CD14-positive monocyte (primary cell): ENCODE measurements around the gene ST3GAL4. TPM values are rescaled to one million over a fixed set of nuclear protein-coding genes. Genes with fewer than 3 reads are reported as not detected.
A peak's percentile ranks its signal among the peaks of the same experiment; 100 is the strongest.

Experiments
- DNase-seq, 3 donors: peaks; one replicate each; pipeline ENCODE4 v3.0.0-alpha.2; 2011 to 2022
- H2AFZ ChIP-seq: 2 replicates; pipeline ENCODE4 v1.6.0; 2012; ENCODE audit warnings: mild to moderate bottlenecking, low read depth, low read length, inconsistent platforms; ENCODE audit not compliant: insufficient read depth, poor library complexity, severe bottlenecking
- H3K27ac ChIP-seq, 2 donors: 1 replicate in 1 of 2; 2 replicates in 1 of 2; pipeline ENCODE4 v1.5.1; 2012 to 2013; ENCODE audit warnings: low read length in 2 of 2, control low read depth in 1 of 2, inconsistent platforms in 1 of 2, low read depth in 1 of 2, mild to moderate bottlenecking in 1 of 2
- H3K27me3 ChIP-seq, 2 donors: one replicate each; pipeline versions ENCODE4 v1.6.0 to v1.6.1; 2011 to 2013; ENCODE audit warnings: low read length in 2 of 2; ENCODE audit not compliant: control insufficient read depth in 2 of 2, insufficient read depth in 2 of 2
- H3K36me3 ChIP-seq, 2 donors: replicated peaks in 1 of 2; 1 replicate in 1 of 2; 2 replicates in 1 of 2; pipeline versions ENCODE4 v1.5.1 to v1.6.1; 2012 to 2013; ENCODE audit warnings: low read length in 2 of 2, control low read depth in 1 of 2, inconsistent platforms in 1 of 2, mild to moderate bottlenecking in 1 of 2; ENCODE audit not compliant: insufficient read depth in 2 of 2, control insufficient read depth in 1 of 2
- H3K4me1 ChIP-seq, 2 donors: 1 replicate in 1 of 2; 2 replicates in 1 of 2; pipeline versions ENCODE4 v1.5.1 to v1.6.1; 2012 to 2013; ENCODE audit warnings: low read length in 2 of 2, control low read depth in 1 of 2, inconsistent platforms in 1 of 2, mild to moderate bottlenecking in 1 of 2, moderate library complexity in 1 of 2; ENCODE audit not compliant: insufficient read depth in 2 of 2, control insufficient read depth in 1 of 2
- H3K4me2 ChIP-seq: replicated peaks from 2 replicates; pipeline ENCODE3; 2012; ENCODE audit warnings: low read length, moderate library complexity, mild to moderate bottlenecking; ENCODE audit not compliant: poor library complexity, severe bottlenecking; ENCODE audit errors: extremely low read depth
- H3K4me3 ChIP-seq, 3 experiments: fragments of 200-600 bp in 1 of 3; sonication (generic) in 1 of 3; replicated peaks in 1 of 3; 1 replicate in 2 of 3; 2 replicates in 1 of 3; pipeline ENCODE4 v1.5.1; 2011 to 2013; ENCODE audit warnings: low read length in 3 of 3, mild to moderate bottlenecking in 3 of 3, control low read depth in 2 of 3, low read depth in 2 of 3, inconsistent platforms in 1 of 3, moderate library complexity in 1 of 3
- H3K79me2 ChIP-seq: 2 replicates; pipeline ENCODE4 v1.6.0; 2012; ENCODE audit warnings: mild to moderate bottlenecking, control low read depth, inconsistent platforms, low read length, moderate library complexity; ENCODE audit not compliant: insufficient read depth
- H3K9ac ChIP-seq: 2 replicates; pipeline ENCODE4 v1.6.0; 2017; ENCODE audit warnings: low read length, mild to moderate bottlenecking; ENCODE audit not compliant: insufficient read depth, poor library complexity, severe bottlenecking
- H3K9me3 ChIP-seq, 2 donors: replicated peaks in 1 of 2; 1 replicate in 1 of 2; 2 replicates in 1 of 2; pipeline versions ENCODE4 v1.5.1 to v1.6.1; 2012 to 2013; ENCODE audit warnings: low read length in 2 of 2, control low read depth in 1 of 2; ENCODE audit not compliant: control insufficient read depth in 1 of 2, insufficient read depth in 1 of 2
- H4K20me1 ChIP-seq: 2 replicates; pipeline ENCODE4 v1.6.0; 2012; ENCODE audit warnings: mild to moderate bottlenecking, low read length, control low read depth, moderate library complexity; ENCODE audit not compliant: insufficient read depth
- H3K27ac Mint-ChIP-seq, 7 donors: one replicate each; pipeline ENCODE4 v1.8.0; 2020; ENCODE audit warnings: mild to moderate bottlenecking in 7 of 7, mixed read lengths in 7 of 7, moderate library complexity in 6 of 7, inconsistent platforms in 2 of 7
- H3K27me3 Mint-ChIP-seq, 3 donors: one replicate each; pipeline ENCODE4 v1.8.0; 2021 to 2022; ENCODE audit warnings: low read depth in 3 of 3, mild to moderate bottlenecking in 3 of 3, mixed read lengths in 3 of 3, moderate library complexity in 3 of 3, inconsistent platforms in 1 of 3
- H3K36me3 Mint-ChIP-seq, 2 donors: one replicate each; pipeline ENCODE4 v1.8.0; 2020; ENCODE audit warnings: mixed read lengths in 2 of 2, inconsistent platforms in 1 of 2, mild to moderate bottlenecking in 1 of 2
- H3K4me1 Mint-ChIP-seq: one replicate; pipeline ENCODE4 v1.8.0; 2020; ENCODE audit warnings: mild to moderate bottlenecking, mixed read lengths
- H3K4me3 Mint-ChIP-seq, 2 donors: one replicate each; pipeline ENCODE4 v1.8.0; 2020; ENCODE audit warnings: mild to moderate bottlenecking in 2 of 2, mixed read lengths in 2 of 2, moderate library complexity in 1 of 2
- H3K9me3 Mint-ChIP-seq, 7 donors: one replicate each; pipeline ENCODE4 v1.8.0; 2020 to 2022; ENCODE audit warnings: mixed read lengths in 7 of 7, mild to moderate bottlenecking in 6 of 7, moderate library complexity in 6 of 7, inconsistent platforms in 2 of 7
- CTCF ChIP-seq: fragments of 200-600 bp; IDR thresholded peaks from one replicate; pipeline ENCODE4 v1.8.0; 2022; ENCODE audit warnings: antibody characterized with exemption, mild to moderate bottlenecking
- WGBS: methylation state at CpG from one replicate; pipeline ENCODE4 v1.1.5; 2013; ENCODE audit warnings: missing lambda C conversion rate; ENCODE audit not compliant: insufficient coverage; 5-methylcytosine and 5-hydroxymethylcytosine counted together
- intact Hi-C, 2 donors: fragments of 100-400 bp; cut with micrococcal nuclease; formaldehyde crosslinking; loops; one replicate each; pipeline versions ENCODE4 v1.15.0 to v1.15.1; 2023
- polyA plus RNA-seq, 3 donors: library from polyadenylated mRNA; depleted of rRNA in 1 of 3; unstranded in 2 of 3; stranded (reverse) in 1 of 3; fragments of 300-500 nt in 2 of 3; fragments of >200 nt in 1 of 3; fragmentation: Illumina TruSeq in 2 of 3; gene quantifications; 1 replicate in 2 of 3; 2 replicates in 1 of 3; pipeline ENCODE4 v1.2.3, GENCODE V29; 2012 to 2021

The ST3GAL4 gene
- polyA plus RNA-seq, 3 donors = 7.8 to 14.3 (median 10.1) TPM

DNA sequence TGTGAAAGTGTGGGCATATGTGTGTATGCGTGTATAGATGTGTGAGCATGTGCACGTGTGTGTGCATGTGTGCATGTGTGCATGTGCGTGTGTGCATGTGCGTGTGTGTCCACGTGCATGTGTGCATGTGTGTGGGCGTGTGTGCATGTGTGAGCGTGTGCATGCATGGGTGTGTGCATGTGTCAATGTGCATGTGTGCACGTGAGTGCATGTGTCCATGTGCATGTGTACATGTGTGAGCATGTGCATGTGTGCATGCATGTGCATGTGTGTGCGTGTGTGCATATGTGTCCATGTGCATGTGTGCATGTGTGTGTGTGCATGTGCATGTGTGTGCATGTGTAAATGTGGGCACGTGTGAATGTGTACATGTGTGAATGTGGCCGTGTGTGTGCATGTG lies 95.3 kb downstream of the ST3GAL4 start:
- H3K4me3 Mint-ChIP-seq = no peak overlapping the region
- H3K79me2 ChIP-seq = no peaks in the 10 kb centered on the region
- DNase-seq = no peak
- H3K4me1 Mint-ChIP-seq = no peaks in the 10 kb centered on the region
- no peaks in the 10 kb centered on the region for H3K36me3 ChIP-seq
- TF ChIP-seq CTCF = no peak
- peaks cover 7 to 12% of the 10 kb centered on the region in 2 donors for H3K9me3 ChIP-seq
- H3K27ac ChIP-seq = no peak overlapping the region
- no peak overlapping the region for H2AFZ ChIP-seq
- no peaks in the 10 kb centered on the region for H3K36me3 Mint-ChIP-seq
- peak overlapping the region in 1 of 7 donors; percentile 52 for H3K27ac Mint-ChIP-seq
- peaks cover 2 to 6% (median 2%) of the 10 kb centered on the region in 3 donors for H3K27me3 Mint-ChIP-seq
- no peaks in the 10 kb centered on the region for H4K20me1 ChIP-seq
- intact Hi-C loops = no loop called here
- no peak overlapping the region for H3K4me2 ChIP-seq
- H3K9me3 Mint-ChIP-seq = peaks cover 3 to 14% (median 11%) of the 10 kb centered on the region in 7 donors
- H3K9ac ChIP-seq = no peak overlapping the region
- H3K4me1 ChIP-seq = no peaks in the 10 kb centered on the region
- 98% methylated on average over 11 of the region's 11 CpGs for WGBS
- H3K27me3 ChIP-seq = no peaks in the 10 kb centered on the region
- H3K4me3 ChIP-seq = no peak overlapping the region

GRCh38 chr11:126451211-126451802 lies 95.8 kb downstream of the ST3GAL4 start:
- no peak for DNase-seq
- WGBS = 88% methylated on average over 12 of the region's 15 CpGs
- Histone ChIP-seq H3K79me2 (no peaks in the 10 kb centered on the region), H3K27me3 (no peaks in the 10 kb centered on the region), H3K27ac (no peak overlapping the region), H3K9ac (no peak overlapping the region), H3K9me3 (peaks cover 7 to 12% of the 10 kb centered on the region in 2 donors), H4K20me1 (no peaks in the 10 kb centered on the region), H2AFZ (no peak overlapping the region), H3K36me3 (no peaks in the 10 kb centered on the region), H3K4me1 (no peaks in the 10 kb centered on the region), H3K4me3 (no peak overlapping the region), H3K4me2 (no peak overlapping the region)
- Mint-ChIP-seq H3K4me3 (no peak overlapping the region), H3K36me3 (no peaks in the 10 kb centered on the region), H3K27ac (peak overlapping the region in 1 of 7 donors; percentile 52), H3K9me3 (peaks cover 3 to 14% (median 11%) of the 10 kb centered on the region in 7 donors), H3K4me1 (no peaks in the 10 kb centered on the region), H3K27me3 (peaks cover 2 to 6% (median 3%) of the 10 kb centered on the region in 3 donors)
- no peak for TF ChIP-seq CTCF
- intact Hi-C loops = no loop called here
